ENCODE data around the gene IL10RA. TPM values are rescaled to one million over a fixed set of nuclear protein-coding genes. Genes with fewer than 3 reads are reported as not detected.
A peak's percentile ranks its signal among the peaks of the same experiment; 100 is the strongest.
"Not testable (repeated sequence)": the region's sequence is repeated elsewhere in the genome, so short reads cannot be mapped to it uniquely, and the experiment has no call there.

Gene IL10RA
- total RNA-seq, 1 donor = not detected

DNA sequence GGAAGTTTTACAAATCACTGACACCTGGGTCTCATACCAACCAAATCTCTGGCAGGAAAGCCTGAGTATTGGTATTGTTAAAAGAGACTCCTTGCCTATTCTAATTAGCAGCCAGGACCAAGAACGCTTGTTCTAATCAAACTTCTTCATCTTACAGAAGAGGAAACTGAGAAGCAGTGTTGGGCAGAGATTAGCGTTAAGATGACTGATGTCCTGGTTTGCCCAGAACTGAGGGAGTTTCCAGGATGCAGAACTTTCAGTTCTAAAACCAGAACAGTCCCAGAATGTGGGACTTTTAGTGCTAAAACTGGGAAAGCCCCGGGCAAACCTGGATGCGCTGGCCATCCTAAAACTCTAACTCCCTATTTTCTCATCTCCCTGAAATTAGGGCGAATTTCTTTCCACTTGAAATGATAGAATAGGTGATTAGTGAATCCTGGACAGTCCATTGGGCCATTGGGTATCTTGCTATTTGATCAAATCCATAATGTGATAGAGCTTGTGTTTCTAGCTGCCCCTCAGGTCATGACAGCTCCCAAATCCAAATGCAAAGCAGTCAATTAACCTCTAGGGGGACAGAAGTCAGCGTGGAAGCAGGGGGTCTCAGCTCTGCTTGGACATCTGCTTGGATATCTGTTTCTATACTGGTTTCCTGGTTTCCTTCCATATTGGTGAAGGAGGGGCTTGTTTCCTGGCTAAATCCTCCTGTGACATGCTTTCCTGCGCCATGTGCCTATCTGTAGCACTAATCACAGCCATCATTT, 41.0 kb upstream of the IL10RA start:
- no peak for DNase-seq (ENCODE audit: low read depth)
- H3K4me3 ChIP-seq (ENCODE audit: low read depth, low read length) = no peak overlapping the region
- TF ChIP-seq, protein P1, sequence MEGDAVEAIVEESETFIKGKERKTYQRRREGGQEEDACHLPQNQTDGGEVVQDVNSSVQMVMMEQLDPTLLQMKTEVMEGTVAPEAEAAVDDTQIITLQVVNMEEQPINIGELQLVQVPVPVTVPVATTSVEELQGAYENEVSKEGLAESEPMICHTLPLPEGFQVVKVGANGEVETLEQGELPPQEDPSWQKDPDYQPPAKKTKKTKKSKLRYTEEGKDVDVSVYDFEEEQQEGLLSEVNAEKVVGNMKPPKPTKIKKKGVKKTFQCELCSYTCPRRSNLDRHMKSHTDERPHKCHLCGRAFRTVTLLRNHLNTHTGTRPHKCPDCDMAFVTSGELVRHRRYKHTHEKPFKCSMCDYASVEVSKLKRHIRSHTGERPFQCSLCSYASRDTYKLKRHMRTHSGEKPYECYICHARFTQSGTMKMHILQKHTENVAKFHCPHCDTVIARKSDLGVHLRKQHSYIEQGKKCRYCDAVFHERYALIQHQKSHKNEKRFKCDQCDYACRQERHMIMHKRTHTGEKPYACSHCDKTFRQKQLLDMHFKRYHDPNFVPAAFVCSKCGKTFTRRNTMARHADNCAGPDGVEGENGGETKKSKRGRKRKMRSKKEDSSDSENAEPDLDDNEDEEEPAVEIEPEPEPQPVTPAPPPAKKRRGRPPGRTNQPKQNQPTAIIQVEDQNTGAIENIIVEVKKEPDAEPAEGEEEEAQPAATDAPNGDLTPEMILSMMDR (IDR thresholded peaks at IDR 0.05; ENCODE audit: insufficient read depth, low read length) = no peak

DNA sequence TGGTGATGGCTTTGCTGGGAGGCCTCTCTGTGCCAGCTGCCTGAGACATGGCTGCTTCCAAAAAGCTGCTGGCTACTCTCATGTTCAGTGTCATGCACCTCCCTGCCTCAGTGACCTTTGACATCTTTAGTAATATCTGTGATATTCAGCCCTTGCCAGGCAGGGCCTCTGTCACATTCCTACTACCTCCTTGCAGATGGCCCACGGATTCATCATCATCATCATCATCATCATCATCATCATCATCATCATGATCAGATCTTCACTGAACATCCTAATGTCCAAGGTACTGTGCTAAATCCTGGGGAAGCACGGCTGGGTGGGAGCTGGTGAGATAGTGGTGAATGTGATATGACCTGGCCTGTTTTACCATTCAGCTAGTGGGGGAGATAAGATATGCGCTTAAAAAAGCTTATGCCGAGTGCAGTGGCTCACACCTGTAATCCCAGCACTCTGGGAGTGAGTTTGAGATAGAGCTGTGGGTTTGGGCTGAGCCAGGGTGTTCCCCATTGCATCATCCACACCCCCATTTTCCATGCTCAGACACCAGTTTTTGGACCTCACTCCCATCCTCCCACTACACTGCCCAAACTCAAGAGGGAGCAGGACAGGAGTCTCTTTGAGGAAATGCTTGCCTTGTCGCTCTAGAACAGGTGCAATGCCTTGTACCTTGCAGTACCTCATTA, 39.9 kb upstream of the IL10RA start:
- no peak overlapping the region for H3K4me3 ChIP-seq (ENCODE audit: low read depth, low read length)
- DNase-seq (ENCODE audit: low read depth) = no peak
- TF ChIP-seq, protein P1 (IDR thresholded peaks at IDR 0.05; ENCODE audit: insufficient read depth, low read length) = no peak

DNA sequence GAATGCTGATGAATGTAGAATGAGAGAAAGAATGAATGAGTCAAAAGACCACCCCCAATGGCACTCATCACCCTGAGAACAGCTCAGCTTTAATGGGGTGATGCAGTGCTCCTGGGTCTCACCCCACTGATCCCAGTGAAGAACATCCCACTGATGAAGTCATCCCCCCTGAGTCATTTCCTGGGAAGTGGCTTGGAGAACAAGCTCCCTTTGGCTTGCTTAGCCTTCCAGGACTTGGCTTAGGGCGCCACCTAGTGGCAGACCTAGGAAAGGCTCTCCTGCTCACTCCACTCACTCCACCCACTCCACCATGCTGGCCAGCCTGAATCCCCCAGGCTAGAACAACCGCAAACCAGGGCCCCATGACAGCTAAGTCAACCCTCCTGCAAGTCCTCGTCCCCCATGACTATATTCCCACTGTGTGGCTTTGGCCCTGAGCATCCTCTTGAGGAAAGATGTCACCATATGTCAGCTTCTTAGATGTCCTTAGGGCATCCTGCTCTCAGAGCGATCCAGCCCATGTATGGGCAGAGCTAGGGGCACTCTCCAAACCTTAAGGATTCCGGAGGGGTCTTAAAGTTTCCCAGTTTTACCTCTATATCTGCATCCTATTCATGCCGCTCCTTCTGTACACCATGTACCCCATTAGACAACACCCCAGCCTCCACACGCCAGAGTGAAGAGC, 39.2 kb upstream of the IL10RA start:
- TF ChIP-seq, protein P1 (IDR thresholded peaks at IDR 0.05; ENCODE audit: insufficient read depth, low read length) = peak; percentile 98
- DNase-seq (ENCODE audit: low read depth) = peak; percentile 93
- H3K4me3 ChIP-seq (ENCODE audit: low read depth, low read length) = no peak overlapping the region

DNA sequence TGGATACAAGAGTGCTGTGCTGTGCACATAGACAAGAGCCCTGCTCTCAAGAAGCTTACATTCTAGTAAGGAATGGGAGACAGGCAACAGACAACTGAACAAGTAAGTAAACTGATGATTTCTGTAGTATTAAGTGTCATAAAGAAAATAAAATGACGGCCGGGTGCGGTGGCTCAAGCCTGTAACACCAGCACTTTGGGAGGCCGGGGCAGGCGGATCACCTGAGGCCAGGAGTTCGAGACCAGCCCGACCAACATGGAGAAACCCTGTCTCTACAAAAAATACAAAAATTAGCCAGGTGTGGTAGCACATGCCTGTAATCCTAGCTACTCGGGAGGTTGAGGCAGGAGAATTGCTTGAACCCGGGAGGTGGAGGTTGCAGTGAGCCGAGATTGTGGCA, 38.4 kb upstream of the IL10RA start:
- not testable (repeated sequence) for H3K4me3 ChIP-seq (ENCODE audit: low read depth, low read length); DNase-seq (ENCODE audit: low read depth)

DNA sequence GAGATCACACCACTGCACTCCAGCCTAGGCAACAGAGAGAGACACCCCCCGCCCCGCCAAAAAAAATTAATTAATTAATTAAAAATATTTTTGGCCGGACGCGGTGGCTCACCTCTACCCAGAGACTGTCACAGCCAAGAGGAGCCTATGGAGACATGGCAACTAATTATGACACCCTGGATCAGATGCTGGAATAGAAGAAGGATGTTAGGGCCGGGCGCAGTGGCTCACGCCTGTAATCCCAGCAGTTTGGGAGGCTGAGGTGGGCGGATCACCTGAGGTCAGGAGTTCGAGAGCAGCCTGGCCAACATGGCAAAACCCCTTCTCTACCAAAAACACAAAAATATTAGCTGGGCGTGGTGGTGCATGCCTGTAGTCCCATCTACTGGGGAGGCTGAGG, 37.7 kb upstream of the IL10RA start:
- H3K4me3 ChIP-seq (ENCODE audit: low read depth, low read length); DNase-seq (ENCODE audit: low read depth): not testable (repeated sequence)

DNA sequence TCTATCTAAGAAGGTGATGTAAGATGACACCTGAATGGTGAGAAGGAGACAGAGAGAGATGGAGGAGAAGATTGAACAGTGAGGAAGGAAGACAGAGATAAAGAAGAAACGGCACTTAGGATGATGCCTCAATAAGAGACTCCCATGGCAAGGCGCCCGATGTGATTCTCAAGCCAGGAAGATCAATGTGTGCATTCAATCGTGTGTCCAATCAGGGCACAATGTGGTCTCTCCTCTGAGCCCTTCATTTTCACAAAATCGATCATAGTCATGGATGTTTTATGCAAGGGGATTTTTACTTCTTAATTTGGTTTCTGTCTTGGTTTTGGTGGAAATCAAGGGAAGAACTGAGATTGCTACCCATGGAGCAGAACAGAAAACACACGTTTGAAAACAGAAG, 37.1 kb upstream of the IL10RA start:
- TF ChIP-seq, protein P1 (IDR thresholded peaks at IDR 0.05; ENCODE audit: insufficient read depth, low read length) = no peak
- no peak overlapping the region for H3K4me3 ChIP-seq (ENCODE audit: low read depth, low read length)
- no peak for DNase-seq (ENCODE audit: low read depth)

DNA sequence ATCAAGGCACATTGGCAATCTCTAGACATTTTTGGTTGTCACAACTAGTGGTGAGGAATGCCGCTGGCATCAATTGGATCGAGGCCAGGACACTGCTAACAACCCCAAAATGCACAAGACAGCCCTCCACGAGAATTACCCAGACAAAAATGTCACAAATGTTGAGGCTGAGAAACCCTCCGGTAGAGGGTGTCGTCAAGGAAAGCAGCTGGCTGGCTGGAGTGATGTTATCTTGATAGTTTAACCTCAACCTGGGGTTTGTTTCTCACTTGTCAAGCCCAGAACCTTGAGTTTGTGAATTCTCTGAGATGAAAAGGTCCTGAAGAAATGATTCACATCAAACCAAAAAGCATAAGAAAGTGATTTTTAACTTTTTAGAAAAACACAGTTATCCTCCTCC, 35.9 kb upstream of the IL10RA start:
- TF ChIP-seq, protein P1 (IDR thresholded peaks at IDR 0.05; ENCODE audit: insufficient read depth, low read length) = no peak
- no peak for DNase-seq (ENCODE audit: low read depth)

More for the DNA sequence above, 35.9 kb upstream of the IL10RA start:
- H3K4me3 ChIP-seq (ENCODE audit: low read depth, low read length) = no peak overlapping the region

Data from fibroblast of the aortic adventitia (primary cell).